ENCODE data around the gene SCAF11.

GRCh38 chr12:45974171-45974719, 16.1 kb downstream of the SCAF11 start:
- TF ChIP-seq, protein P1, sequence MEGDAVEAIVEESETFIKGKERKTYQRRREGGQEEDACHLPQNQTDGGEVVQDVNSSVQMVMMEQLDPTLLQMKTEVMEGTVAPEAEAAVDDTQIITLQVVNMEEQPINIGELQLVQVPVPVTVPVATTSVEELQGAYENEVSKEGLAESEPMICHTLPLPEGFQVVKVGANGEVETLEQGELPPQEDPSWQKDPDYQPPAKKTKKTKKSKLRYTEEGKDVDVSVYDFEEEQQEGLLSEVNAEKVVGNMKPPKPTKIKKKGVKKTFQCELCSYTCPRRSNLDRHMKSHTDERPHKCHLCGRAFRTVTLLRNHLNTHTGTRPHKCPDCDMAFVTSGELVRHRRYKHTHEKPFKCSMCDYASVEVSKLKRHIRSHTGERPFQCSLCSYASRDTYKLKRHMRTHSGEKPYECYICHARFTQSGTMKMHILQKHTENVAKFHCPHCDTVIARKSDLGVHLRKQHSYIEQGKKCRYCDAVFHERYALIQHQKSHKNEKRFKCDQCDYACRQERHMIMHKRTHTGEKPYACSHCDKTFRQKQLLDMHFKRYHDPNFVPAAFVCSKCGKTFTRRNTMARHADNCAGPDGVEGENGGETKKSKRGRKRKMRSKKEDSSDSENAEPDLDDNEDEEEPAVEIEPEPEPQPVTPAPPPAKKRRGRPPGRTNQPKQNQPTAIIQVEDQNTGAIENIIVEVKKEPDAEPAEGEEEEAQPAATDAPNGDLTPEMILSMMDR (conservative IDR thresholded peaks at IDR 0.05; ENCODE audit: low read depth in 2 of 2), result no peak
- TF ChIP-seq, protein P2, sequence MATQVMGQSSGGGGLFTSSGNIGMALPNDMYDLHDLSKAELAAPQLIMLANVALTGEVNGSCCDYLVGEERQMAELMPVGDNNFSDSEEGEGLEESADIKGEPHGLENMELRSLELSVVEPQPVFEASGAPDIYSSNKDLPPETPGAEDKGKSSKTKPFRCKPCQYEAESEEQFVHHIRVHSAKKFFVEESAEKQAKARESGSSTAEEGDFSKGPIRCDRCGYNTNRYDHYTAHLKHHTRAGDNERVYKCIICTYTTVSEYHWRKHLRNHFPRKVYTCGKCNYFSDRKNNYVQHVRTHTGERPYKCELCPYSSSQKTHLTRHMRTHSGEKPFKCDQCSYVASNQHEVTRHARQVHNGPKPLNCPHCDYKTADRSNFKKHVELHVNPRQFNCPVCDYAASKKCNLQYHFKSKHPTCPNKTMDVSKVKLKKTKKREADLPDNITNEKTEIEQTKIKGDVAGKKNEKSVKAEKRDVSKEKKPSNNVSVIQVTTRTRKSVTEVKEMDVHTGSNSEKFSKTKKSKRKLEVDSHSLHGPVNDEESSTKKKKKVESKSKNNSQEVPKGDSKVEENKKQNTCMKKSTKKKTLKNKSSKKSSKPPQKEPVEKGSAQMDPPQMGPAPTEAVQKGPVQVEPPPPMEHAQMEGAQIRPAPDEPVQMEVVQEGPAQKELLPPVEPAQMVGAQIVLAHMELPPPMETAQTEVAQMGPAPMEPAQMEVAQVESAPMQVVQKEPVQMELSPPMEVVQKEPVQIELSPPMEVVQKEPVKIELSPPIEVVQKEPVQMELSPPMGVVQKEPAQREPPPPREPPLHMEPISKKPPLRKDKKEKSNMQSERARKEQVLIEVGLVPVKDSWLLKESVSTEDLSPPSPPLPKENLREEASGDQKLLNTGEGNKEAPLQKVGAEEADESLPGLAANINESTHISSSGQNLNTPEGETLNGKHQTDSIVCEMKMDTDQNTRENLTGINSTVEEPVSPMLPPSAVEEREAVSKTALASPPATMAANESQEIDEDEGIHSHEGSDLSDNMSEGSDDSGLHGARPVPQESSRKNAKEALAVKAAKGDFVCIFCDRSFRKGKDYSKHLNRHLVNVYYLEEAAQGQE (IDR thresholded peaks at IDR 0.05; ENCODE audit: unreplicated experiment), result no peak
- TF ChIP-seq ZNF114 (CRISPR knock-in tag; IDR thresholded peaks at IDR 0.05), result no peak
- TF ChIP-seq POLR2AphosphoS5 (IDR thresholded peaks at IDR 0.05; ENCODE audit: low read depth), result no peak
- TF ChIP-seq EZH2 (IDR thresholded peaks at IDR 0.05; ENCODE audit: low read depth, unreplicated experiment), result no peak
- no peak for TF ChIP-seq CREB1 (CRISPR knock-in tag; IDR thresholded peaks at IDR 0.05; ENCODE audit: low read depth)
